Measurements from ENCODE around the gene FGF3.

DNA sequence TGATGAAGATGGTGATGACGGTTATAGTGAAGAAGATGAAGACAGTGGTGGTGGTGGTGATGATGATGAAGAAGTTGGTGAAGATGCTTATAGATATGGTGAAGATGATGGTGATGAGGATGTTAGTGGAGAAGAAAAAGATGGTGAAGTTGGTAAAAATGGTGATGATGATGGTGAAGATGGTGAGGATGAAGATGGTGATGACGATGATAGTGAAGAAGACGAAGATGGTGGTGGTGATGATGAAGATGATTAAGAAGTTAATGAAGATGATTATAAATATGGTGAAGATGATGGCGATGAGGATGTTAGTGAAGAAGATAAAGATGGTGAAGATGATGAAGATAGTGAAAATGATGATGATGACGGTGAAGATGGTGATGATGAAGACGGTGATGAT, 25.2 kb upstream of the FGF3 start:
- TF ChIP-seq, protein P1, sequence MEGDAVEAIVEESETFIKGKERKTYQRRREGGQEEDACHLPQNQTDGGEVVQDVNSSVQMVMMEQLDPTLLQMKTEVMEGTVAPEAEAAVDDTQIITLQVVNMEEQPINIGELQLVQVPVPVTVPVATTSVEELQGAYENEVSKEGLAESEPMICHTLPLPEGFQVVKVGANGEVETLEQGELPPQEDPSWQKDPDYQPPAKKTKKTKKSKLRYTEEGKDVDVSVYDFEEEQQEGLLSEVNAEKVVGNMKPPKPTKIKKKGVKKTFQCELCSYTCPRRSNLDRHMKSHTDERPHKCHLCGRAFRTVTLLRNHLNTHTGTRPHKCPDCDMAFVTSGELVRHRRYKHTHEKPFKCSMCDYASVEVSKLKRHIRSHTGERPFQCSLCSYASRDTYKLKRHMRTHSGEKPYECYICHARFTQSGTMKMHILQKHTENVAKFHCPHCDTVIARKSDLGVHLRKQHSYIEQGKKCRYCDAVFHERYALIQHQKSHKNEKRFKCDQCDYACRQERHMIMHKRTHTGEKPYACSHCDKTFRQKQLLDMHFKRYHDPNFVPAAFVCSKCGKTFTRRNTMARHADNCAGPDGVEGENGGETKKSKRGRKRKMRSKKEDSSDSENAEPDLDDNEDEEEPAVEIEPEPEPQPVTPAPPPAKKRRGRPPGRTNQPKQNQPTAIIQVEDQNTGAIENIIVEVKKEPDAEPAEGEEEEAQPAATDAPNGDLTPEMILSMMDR (IDR thresholded peaks at IDR 0.05; ENCODE audit: poor library complexity, severe bottlenecking) = no peak
- TF ChIP-seq EP300 (conservative IDR thresholded peaks at IDR 0.05; ENCODE audit: poor library complexity, severe bottlenecking) = no peak

All from neural cell (in vitro differentiated cells).